Stimulated activated CD8-positive, alpha-beta memory T cell treated with anti-CD3 and anti-CD28 coated beads, Interleukin-15, amount 100 ng/mL, for 48 hours (primary cell): ENCODE results near the gene ASTL.
"Not testable (repeated sequence)": the region's sequence is repeated elsewhere in the genome, so short reads cannot be mapped to it uniquely, and the experiment has no call there.

Experiments
- DNase-seq, 2 donors: peaks; one replicate each; pipeline ENCODE4 v3.0.0-alpha.2; 2020; ENCODE audit warnings: low read depth in 2 of 2

The ASTL gene

GRCh38 chr2:96099861-96100798 lies 38.2 kb downstream of the ASTL start:
- no peak for DNase-seq

DNA sequence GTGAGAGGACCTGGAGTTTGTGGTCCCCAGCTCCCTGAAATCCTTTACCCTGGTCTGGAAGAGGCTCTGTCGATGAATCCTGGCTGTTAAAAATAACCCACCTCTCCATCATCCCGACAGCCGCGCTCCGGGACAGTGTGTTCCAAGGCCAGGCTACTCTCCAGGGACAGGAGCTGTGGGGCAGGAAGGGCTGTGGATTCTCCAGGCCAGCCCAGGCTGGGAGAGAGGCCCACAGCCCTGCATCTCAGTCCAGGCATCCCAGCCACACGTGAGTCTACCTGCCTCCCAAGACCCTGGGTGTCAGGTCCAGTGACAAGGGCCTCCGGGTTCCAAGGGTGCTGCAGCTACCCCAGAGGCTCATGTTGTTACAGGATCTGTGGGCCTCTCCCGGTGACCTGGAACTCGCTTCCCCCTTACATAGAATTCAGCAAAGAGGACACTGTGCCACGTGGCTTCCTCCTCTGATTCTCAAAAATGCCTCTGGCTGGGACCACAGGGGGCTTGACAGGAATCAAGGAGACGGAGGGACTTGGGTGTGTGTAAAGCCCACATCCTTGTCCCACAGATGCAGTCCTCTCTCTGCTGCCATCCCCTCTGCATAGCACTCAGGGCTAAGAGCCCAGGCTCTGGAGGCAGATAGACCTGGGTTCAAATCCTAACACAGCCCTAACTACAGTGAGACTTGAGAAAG lies 39.3 kb downstream of the ASTL start:
- no peak for DNase-seq

DNA sequence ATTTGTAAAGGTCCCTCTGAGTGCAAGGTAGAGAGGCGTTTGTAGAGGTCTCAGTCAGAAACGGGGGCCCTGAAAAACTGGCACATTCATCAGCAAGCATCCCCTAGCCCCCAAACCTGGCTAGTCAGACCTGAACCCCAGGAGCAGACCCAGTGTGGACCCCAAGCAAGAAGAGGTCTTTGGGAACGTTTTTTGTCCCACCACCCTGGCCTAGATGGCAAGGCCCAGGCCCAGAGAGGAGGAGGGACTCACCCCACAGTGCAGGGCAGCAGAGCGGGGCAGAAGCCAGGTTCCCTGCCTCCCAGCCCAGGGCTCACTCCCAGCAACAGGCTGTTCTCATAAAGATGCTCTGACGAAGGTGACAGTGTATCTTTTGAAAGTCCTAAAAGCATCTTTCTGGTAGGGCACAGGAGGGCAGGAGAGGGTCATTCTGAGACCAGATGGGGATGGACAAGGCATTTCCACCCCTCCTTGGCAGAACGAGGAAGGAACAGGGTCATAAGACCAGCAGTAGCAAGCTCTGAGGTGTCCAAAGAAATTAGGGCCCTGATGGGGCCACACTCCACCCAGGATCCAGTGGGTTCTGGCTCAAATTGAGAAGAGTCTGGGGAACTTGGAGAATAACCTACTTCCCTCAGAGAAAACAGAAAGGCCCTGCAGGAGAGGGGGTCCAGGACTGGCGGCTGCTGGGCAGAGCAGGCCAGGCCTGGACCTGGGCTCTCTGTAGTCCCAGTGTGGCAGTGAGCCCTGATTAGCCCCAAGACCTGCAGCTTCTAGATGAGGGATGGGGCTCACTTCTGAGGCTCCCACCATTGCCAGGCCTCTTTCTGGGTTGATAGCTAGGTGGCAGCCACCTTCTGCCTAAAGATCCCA lies 40.1 kb downstream of the ASTL start:
- DNase-seq = no peak

- DNase-seq = no peak
These were observed 40.9 kb downstream of the ASTL start for GRCh38 chr2:96097441-96097840.

GRCh38 chr2:96095116-96095636 lies 43.1 kb downstream of the ASTL start:
- no peak for DNase-seq

DNA sequence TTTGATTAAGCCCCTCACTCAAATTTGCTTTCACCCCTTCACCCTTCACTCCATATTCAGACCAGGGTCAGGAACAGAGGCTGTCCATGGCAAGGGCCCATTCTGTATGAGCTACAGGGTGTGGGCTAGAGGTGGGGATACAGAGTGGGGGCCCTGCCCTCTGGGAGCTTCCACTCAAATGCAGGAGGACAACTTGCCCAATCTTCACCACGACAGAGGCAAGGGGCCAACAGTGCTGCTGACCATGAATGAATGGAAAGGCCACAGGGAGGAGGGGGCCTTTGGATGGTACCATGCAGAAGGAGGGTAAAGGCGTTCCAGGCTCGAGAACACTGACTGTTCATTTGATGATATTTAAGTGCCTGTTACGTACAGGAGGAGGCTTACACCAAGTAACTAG lies 44.8 kb downstream of the ASTL start:
- DNase-seq = no peak

DNA sequence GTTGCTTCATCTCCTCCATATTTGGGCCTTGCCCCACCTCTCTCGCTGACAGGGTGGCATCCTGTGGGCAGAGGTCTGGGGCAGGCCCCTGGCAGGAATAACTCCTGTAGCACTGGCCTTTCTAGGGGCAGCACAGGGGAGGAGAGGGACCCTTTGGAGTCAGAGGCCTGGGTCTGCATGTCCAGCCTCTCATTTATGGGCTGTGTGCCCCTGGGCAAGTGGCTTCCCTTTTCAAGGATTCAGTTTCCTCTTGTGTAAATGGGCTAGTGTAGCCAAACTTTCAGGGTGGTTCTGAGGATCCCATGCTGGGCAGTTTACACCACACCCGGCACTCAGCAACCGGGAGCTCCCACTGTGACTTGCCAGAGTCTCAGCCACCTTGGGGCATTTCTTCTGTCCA lies 45.4 kb downstream of the ASTL start:
- no peak for DNase-seq

GRCh38 chr2:96092573-96092877 lies 45.8 kb downstream of the ASTL start:
- DNase-seq = no peak

DNA sequence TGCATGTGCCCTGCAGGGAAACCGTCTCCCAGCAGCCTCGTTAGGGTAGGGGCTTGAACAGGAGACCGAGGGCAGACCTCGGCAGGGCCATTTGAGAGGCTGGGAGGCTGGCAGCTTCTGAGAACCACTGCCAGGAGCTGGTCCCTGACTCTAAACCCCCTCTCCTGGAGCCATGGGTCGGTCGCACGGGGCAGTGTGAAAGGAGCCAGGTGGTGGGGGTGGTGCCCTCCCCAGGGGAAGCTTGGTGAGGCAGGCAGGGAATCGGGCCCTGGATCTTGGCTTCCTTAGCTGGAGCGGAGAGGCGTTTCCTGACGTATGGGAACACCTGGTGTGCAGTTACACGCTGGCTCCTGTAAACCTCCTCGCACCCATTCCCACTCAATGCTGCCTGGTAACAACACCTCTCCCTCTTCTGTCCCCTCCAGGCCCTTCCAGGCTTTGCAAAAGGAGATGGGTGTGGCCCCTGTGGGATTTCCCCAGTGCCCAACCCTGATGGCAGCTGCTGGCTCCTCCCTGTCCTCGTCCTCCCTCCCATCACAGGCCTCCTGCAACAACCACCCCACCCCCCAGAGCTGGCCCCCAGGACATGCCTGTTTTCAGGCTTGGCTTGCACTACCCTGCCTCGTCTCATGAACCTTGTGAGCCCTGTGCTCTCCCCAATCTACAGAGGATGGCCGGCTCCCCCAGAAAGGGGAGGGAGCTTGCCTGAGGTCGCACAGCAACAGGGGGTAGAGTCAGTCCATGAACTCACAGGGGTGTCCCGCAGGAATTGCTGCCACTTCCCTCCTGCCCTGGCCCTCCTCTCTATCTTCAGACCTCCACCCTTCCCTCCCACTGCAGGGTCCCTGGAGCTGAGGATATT lies 46.4 kb downstream of the ASTL start:
- DNase-seq = no peak

DNA sequence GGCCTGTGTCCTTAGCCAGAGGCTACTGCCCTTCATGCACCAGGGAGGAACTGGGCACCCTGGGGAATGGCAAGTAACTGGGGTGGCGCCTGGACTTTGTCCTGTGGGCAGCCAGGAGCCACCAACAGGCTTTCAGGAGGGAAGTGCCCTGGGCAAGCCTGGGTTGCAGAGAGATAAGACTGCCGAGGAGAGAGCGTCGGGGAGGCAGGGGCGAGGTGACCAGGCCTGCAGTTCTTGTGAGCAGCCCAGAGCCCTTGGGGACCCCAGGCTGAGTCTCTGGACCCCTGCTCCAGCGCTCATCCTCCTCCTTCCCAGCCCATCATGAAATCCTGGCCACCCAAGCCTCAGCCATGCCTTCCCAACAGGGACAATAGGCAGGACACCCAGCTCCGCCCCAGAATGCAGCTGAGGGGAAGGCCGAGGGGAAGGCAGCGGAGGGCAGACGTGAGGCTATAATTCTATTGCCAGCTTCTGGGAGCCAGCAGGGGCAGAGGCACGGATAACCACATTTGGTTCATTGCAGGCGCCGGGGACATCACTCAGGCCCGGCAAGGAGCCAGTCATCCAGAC lies 47.1 kb downstream of the ASTL start:
- DNase-seq = no peak

- DNase-seq = no peak
These were observed 47.9 kb downstream of the ASTL start for GRCh38 chr2:96090196-96090926.

DNA sequence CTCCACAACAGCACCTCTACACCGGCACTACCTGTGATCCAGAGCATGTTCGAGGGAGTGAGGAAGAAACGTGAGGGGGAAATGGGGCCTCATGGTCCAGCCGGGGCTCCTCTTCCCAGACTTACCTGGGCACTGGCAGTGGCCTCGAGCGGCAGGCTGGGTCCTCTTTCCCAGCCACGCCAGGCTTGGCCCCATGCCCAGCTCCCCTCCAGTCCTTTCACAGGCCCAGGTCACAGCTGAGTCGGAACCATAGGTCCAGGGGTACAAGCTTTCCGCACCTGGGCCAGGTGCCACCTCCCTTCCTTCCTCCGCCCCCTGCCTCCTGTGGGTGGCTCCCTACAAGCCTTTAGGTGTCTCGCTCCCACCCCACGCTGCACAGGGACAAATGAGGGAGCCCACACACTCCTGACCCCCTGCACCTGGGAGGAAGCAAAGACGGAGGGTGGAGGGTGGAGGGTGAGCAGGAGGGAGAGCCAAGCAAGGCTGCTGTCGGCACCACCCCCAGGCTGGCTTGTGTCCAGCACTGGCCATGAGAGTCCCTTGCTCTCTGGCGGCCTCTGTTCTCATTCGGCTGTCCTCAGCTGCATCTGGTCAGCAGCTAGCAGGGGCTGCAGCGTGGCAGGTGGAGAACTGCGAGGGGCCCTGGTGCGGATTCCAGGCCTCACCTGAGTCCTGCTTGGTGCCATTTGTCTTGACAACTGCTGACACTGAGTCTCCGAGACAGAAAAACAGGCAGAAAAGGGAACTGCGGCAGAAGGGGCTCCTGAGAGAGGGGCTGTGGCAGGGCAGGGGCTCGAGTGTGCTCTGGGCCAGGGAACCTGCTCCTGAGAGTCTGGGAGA lies 48.7 kb downstream of the ASTL start:
- no peak for DNase-seq

DNA sequence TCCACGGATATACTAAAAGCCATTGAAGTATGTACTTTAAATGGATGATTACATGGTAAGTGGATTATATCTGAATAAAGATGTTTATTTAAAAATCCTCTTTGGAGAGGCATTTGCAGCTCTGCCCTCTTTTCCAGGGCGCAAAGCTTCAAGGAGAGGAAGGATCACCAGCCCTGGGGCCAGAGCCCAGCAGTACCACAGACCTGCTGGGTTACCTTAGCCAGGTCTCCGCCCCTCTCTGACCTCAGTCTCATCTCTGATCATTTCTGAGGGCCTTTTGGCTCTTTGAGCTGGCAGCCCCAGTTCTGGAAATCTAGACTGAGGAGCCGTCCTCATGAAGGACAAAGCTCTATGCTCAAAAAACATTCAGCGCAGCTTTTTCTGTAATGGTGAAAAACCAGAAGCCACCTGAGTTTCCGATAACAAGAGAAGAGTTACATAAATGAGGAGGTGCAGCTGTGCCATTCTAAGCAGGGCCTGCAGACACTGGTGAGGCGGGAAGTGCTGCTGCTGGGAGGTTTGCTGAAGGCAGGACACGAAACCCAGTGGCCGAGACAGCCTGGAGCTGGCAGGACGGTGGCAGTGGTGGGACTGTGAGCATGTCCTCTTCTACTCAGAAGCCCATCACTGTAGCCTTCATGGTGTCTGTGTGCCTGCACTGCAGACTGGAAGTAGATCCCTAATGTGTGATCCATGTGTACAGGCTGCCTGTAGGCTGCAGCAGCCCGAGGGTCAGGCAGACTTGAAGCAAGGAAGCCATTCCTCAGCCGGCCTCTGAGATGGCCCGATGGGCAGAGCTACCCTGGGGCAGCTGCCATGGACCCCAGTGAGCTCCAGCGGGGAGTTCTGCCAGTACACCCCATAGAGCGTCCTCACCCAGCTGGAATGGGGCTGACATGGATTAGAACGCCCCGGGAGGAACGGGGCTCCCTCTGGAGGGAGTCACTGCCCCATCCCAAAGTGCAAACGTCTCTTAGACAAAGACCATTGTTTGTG lies 49.7 kb downstream of the ASTL start:
- DNase-seq = no peak

DNA sequence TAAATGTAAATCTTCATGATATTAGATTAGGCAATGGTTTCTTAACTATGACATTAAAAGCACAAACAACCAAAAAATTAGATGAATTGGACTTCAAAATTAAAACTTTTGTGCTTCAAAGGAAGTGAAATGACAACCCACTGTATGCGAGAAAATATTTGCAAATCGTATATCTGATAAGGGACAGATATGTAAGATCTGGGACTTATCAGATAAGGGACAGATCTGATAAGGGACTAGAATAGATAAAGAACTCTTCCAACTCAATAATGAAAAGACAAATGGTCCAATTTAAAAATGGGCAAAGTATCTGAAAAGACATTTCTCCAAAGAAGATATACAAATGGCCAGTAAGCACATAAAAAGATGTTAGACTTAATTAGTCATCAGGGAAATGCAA lies 51.2 kb downstream of the ASTL start:
- no peak for DNase-seq

- no peak for DNase-seq
These were observed 52.6 kb downstream of the ASTL start for GRCh38 chr2:96085541-96086355.

DNA sequence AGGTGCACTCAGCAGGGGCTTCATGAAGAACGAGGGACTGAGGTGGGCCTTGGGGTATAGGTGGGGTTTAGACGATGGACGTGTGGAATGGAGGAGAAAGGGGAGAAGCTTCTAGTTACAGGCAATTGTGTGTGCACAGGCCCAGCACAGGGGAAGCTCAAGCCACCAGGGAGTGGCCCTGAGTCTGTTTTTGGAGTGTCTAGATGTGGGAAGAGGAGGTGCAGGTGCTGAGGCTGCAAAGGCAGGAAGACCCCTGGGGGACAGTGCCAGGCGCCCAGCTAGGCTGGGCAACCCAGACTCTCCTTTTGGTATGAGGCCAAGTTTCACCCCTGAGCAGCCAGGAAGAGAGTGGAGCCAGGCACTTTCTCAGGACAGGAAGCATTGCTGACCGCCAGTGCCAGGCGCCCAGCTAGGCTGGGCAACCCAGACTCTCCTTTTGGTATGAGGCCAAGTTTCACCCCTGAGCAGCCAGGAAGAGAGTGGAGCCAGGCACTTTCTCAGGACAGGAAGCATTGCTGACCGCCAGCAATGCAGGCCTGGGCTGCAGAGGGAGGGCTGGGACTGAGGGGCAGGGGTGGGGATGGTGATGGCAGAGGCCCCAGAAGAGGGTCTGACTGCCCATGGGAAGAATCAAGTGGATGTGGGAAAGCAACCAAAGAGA lies 53.3 kb downstream of the ASTL start:
- not testable (repeated sequence) for DNase-seq
